HepG2 (cell line): ENCODE data around the gene NFIC. TPM values are rescaled to one million over a fixed set of nuclear protein-coding genes. Genes with fewer than 3 reads are reported as not detected.

Experiments used
- AGO1 ChIP-seq: fragments of 200-400 bp; formaldehyde crosslinking; IDR thresholded peaks from 2 replicates; pipeline ENCODE4 v1.6.1; 2017; ENCODE audit warnings: mild to moderate bottlenecking, low read depth, low read length, moderate library complexity; ENCODE audit not compliant: poor library complexity, severe bottlenecking
- ATM ChIP-seq: fragments of 450-650 bp; IDR thresholded peaks from 2 replicates; pipeline ENCODE4 v1.7.1; 2017; ENCODE audit warnings: mild to moderate bottlenecking, borderline replicate concordance
- GFI1 ChIP-seq: sonication (generic); formaldehyde crosslinking; IDR thresholded peaks from 2 replicates; pipeline ENCODE4 v1.5.0; 2020; ENCODE audit warnings: missing genetic modification reagents, mild to moderate bottlenecking, borderline replicate concordance
- IKZF1 ChIP-seq: fragments of 450-650 bp; IDR thresholded peaks from 2 replicates; pipeline ENCODE4 v1.7.1; 2016
- MTA1 ChIP-seq: sonication (generic); formaldehyde crosslinking; IDR thresholded peaks from 2 replicates; pipeline ENCODE4 v1.4.0; 2020; ENCODE audit warnings: missing genetic modification reagents, mild to moderate bottlenecking, borderline replicate concordance
- PHF8 ChIP-seq: sonication (generic); formaldehyde crosslinking; IDR thresholded peaks from 2 replicates; pipeline ENCODE4 v1.5.0; 2020; ENCODE audit warnings: missing genetic modification reagents
- SRY ChIP-seq: sonication (generic); formaldehyde crosslinking; IDR thresholded peaks from 2 replicates; pipeline ENCODE4 v1.8.0; 2022; ENCODE audit warnings: mild to moderate bottlenecking, missing genetic modification reagents
- TSC22D2 ChIP-seq: sonication (generic); formaldehyde crosslinking; IDR thresholded peaks from 2 replicates; pipeline ENCODE4 v1.5.1; 2020; ENCODE audit warnings: missing genetic modification reagents, mild to moderate bottlenecking, borderline replicate concordance
- ZIK1 ChIP-seq: sonication (generic); formaldehyde crosslinking; IDR thresholded peaks from 2 replicates; pipeline ENCODE4 v1.5.0; 2020; ENCODE audit warnings: mild to moderate bottlenecking, low read depth, missing genetic modification reagents, borderline replicate concordance
- ZKSCAN1 ChIP-seq: fragments of 150-350 bp; IDR thresholded peaks from 2 replicates; pipeline ENCODE4 v1.6.1; 2014; ENCODE audit warnings: low read length
- ZNF138 ChIP-seq: sonication (generic); formaldehyde crosslinking; IDR thresholded peaks from 2 replicates; pipeline ENCODE4 v1.5.0; 2020; ENCODE audit warnings: mild to moderate bottlenecking, low read depth, missing genetic modification reagents
- ZNF512B ChIP-seq: sonication (generic); formaldehyde crosslinking; IDR thresholded peaks from 2 replicates; pipeline ENCODE4 v1.5.1; 2020; ENCODE audit warnings: missing genetic modification reagents, mild to moderate bottlenecking, borderline replicate concordance
- ZNF572 ChIP-seq: sonication (generic); formaldehyde crosslinking; IDR thresholded peaks from 2 replicates; pipeline ENCODE4 v1.5.1; 2020; ENCODE audit warnings: mild to moderate bottlenecking, missing genetic modification reagents
- ZNF775 ChIP-seq: sonication (generic); formaldehyde crosslinking; IDR thresholded peaks from 2 replicates; pipeline ENCODE4 v1.4.0; 2020; ENCODE audit warnings: missing genetic modification reagents, mild to moderate bottlenecking, moderate library complexity, borderline replicate concordance
- ZNF781 ChIP-seq: sonication (generic); formaldehyde crosslinking; IDR thresholded peaks from 2 replicates; pipeline ENCODE4 v1.5.1; 2020; ENCODE audit warnings: borderline replicate concordance, mild to moderate bottlenecking, missing genetic modification reagents; ENCODE audit errors: not compliant biosample characterization
- ZNF792 ChIP-seq: IDR thresholded peaks from 2 replicates; pipeline ENCODE4 v1.6.1; 2016
- polyA plus RNA-seq, 8 experiments: library from polyadenylated mRNA; depleted of rRNA in 3 of 8; stranded (reverse) in 7 of 8; unstranded in 1 of 8; fragments of >200 nt; fragmentation: Illumina TruSeq in 4 of 8; extraction: Trizol in 4 of 8; gene quantifications; 2 replicates each; pipeline versions ENCODE4 v1.2.1 to v1.2.3, GENCODE V29; 2011 to 2016; ENCODE audit warnings: low read depth in 4 of 8, missing spikeins in 1 of 8, mixed read lengths in 1 of 8; ENCODE audit not compliant: insufficient read depth in 1 of 8
- total RNA-seq, 5 experiments: library from RNA; depleted of rRNA; stranded (reverse); fragments of >200 nt; fragmentation: Illumina TruSeq; extraction: Trizol; gene quantifications; 2 replicates each; pipeline ENCODE4 v1.2.3, GENCODE V29; 2016; ENCODE audit warnings: low read depth in 1 of 5
- TF ChIP-seq, protein P1 (sequence below): sonication (generic); formaldehyde crosslinking; IDR thresholded peaks from 2 replicates; pipeline ENCODE4 v1.5.0; 2020; ENCODE audit warnings: missing genetic modification reagents
- TF ChIP-seq, protein P2 (sequence below): sonication (generic); formaldehyde crosslinking; IDR thresholded peaks from 2 replicates; pipeline ENCODE4 v1.4.0; 2020; ENCODE audit warnings: missing genetic modification reagents
- TF ChIP-seq, protein P3 (sequence below): sonication (generic); formaldehyde crosslinking; IDR thresholded peaks from 2 replicates; pipeline ENCODE4 v1.5.0; 2020; ENCODE audit warnings: mild to moderate bottlenecking, missing genetic modification reagents, moderate library complexity
- TF ChIP-seq, protein P4 (sequence below): IDR thresholded peaks from 2 replicates; pipeline ENCODE4 v1.6.1; 2016; ENCODE audit warnings: missing compliant biosample characterization, missing genetic modification reagents, borderline replicate concordance

Gene NFIC
- total and polyA plus RNA-seq, 2 of the 13 experiments (the other 11 are each of a cell fraction or from before 2014, with no cell fraction given): 1.3 to 2.5 TPM

DNA sequence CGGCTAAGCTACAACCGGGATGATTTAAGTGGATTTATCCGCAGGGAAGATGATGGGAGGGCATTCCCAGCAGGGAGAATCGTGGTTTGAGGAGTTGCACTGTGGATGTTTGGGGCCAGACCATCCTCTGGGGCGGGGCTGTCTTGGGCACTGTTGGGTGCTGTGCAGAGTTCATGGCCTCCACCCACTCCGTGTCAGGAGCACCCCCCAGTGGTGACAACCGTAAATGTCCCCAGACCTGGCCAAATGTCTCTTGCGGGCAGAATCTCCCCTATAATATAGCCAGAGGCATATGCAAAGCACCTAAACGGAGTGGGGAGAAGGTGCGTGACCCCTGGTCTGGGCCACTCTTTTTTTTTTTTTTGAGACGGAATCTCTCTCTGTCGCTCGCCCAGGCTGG, 73.7 kb downstream of the NFIC start (continued):
- TF ChIP-seq, protein P1, sequence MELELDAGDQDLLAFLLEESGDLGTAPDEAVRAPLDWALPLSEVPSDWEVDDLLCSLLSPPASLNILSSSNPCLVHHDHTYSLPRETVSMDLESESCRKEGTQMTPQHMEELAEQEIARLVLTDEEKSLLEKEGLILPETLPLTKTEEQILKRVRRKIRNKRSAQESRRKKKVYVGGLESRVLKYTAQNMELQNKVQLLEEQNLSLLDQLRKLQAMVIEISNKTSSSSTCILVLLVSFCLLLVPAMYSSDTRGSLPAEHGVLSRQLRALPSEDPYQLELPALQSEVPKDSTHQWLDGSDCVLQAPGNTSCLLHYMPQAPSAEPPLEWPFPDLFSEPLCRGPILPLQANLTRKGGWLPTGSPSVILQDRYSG (CRISPR knock-in tag): no peak
- TF ChIP-seq, protein P2, sequence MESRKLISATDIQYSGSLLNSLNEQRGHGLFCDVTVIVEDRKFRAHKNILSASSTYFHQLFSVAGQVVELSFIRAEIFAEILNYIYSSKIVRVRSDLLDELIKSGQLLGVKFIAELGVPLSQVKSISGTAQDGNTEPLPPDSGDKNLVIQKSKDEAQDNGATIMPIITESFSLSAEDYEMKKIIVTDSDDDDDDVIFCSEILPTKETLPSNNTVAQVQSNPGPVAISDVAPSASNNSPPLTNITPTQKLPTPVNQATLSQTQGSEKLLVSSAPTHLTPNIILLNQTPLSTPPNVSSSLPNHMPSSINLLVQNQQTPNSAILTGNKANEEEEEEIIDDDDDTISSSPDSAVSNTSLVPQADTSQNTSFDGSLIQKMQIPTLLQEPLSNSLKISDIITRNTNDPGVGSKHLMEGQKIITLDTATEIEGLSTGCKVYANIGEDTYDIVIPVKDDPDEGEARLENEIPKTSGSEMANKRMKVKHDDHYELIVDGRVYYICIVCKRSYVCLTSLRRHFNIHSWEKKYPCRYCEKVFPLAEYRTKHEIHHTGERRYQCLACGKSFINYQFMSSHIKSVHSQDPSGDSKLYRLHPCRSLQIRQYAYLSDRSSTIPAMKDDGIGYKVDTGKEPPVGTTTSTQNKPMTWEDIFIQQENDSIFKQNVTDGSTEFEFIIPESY (CRISPR knock-in tag): peak; percentile 67
- TF ChIP-seq IKZF1 (no peak), ZNF138 (CRISPR knock-in tag) (no peak), PHF8 (CRISPR knock-in tag) (no peak), ZNF572 (no peak), GFI1 (no peak), ATM (no peak), AGO1 (no peak), ZNF512B (CRISPR knock-in tag) (no peak), ZNF775 (CRISPR knock-in tag) (no peak), ZIK1 (no peak), MTA1 (CRISPR knock-in tag) (no peak), ZNF792 (no peak), SRY (CRISPR knock-in tag) (no peak), TSC22D2 (CRISPR knock-in tag) (no peak), ZKSCAN1 (no peak), ZNF781 (CRISPR knock-in tag) (no peak)
- TF ChIP-seq, protein P3, sequence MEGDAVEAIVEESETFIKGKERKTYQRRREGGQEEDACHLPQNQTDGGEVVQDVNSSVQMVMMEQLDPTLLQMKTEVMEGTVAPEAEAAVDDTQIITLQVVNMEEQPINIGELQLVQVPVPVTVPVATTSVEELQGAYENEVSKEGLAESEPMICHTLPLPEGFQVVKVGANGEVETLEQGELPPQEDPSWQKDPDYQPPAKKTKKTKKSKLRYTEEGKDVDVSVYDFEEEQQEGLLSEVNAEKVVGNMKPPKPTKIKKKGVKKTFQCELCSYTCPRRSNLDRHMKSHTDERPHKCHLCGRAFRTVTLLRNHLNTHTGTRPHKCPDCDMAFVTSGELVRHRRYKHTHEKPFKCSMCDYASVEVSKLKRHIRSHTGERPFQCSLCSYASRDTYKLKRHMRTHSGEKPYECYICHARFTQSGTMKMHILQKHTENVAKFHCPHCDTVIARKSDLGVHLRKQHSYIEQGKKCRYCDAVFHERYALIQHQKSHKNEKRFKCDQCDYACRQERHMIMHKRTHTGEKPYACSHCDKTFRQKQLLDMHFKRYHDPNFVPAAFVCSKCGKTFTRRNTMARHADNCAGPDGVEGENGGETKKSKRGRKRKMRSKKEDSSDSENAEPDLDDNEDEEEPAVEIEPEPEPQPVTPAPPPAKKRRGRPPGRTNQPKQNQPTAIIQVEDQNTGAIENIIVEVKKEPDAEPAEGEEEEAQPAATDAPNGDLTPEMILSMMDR (CRISPR knock-in tag): peak; percentile 79
- TF ChIP-seq, protein P4, sequence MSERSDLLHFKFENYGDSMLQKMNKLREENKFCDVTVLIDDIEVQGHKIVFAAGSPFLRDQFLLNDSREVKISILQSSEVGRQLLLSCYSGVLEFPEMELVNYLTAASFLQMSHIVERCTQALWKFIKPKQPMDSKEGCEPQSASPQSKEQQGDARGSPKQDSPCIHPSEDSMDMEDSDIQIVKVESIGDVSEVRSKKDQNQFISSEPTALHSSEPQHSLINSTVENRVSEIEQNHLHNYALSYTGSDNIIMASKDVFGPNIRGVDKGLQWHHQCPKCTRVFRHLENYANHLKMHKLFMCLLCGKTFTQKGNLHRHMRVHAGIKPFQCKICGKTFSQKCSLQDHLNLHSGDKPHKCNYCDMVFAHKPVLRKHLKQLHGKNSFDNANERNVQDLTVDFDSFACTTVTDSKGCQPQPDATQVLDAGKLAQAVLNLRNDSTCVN (CRISPR knock-in tag): no peak
